ENCODE measurements around the gene CFP.

DNA sequence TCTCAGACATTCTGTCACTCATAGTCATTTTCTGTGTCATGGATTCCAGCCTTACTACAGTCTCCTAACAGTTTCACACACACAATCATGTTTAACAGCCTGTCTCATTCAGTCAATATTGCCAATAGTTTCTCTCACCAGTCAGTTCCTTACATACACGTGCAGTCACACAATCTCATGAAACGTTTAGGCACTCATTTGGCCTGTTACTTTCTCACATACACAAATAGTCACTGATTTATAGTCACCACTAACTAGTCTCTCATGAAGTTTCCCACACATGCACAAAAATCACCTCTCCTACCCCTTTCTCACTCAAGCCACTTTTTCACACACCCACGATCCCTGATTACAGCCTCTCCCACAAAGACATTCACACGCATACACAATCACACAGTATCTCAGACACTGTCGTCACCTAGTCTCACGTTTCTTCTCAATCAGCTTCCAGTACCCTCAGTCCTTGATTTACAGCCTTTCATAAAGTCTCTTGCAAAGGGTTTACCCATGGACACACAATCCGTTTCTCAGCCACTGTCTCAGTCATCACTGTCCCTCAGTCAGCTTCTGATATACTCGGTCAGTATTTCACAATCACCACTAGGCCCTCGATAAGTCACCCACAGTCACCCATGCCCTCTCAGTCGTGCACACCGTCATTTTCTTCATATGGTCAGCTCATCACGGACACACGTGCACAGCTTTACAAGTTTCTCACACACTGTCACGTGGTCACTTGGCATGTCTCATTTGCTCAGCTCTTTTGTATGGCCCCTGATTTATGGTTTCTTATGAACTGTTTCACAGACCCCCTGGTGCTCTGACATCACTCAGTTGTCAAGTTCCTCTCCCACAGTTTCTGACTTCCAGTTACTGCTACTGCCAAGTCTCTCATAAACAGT lies 4.2 kb upstream of the CFP start:
- TF ChIP-seq POLR2AphosphoS5 (IDR thresholded peaks at IDR 0.05; ENCODE audit: low read depth, low read length), result no peak; the same call in 1 of the 2 replicates
- TF ChIP-seq POLR2A (IDR thresholded peaks at IDR 0.05; ENCODE audit: low read depth, low read length), result peak; percentile 11; the same call in 1 of the 2 replicates
- TF ChIP-seq SPI1 (IDR thresholded peaks at IDR 0.05; ENCODE audit: low read depth, low read length), result no peak
- no peak for TF ChIP-seq POU2F2 (IDR thresholded peaks at IDR 0.05; ENCODE audit: low read depth, low read length)
- TF ChIP-seq TAF1 (IDR thresholded peaks at IDR 0.05; ENCODE audit: low read depth, low read length), result no peak
- TF ChIP-seq PAX5 (IDR thresholded peaks at IDR 0.05; ENCODE audit: insufficient read depth, low read length, severe bottlenecking), result no peak

Measured in GM12891 (cell line).